AG09309 (cell line): ENCODE measurements around the gene RCSD1.

ENCODE experiments used
- DNase-seq: peaks from one replicate; pipeline ENCODE4 v3.0.0-alpha.2; 2010; ENCODE audit warnings: low read depth
- H3K4me3 ChIP-seq: 2 replicates; pipeline ENCODE4 v1.5.1; 2011; ENCODE audit warnings: mild to moderate bottlenecking, low read depth, low read length, moderate library complexity; ENCODE audit not compliant: control insufficient read depth
- CTCF ChIP-seq: IDR thresholded peaks from 2 replicates; pipeline ENCODE4 v1.5.1; 2011; ENCODE audit warnings: mild to moderate bottlenecking, low read depth, low read length, inconsistent platforms; ENCODE audit not compliant: insufficient read depth, control insufficient read depth; ENCODE audit errors: missing control alignments

Gene RCSD1

GRCh38 chr1:167672831-167673230 lies 42.8 kb downstream of the RCSD1 start:
- no peak for TF ChIP-seq CTCF
- no peak overlapping the region for H3K4me3 ChIP-seq
- no peak for DNase-seq

- no peak for TF ChIP-seq CTCF
- no peak for DNase-seq
- no peak overlapping the region for H3K4me3 ChIP-seq
Measured at GRCh38 chr1:167673265-167673664, 43.2 kb downstream of the RCSD1 start.

- no peak for DNase-seq
- H3K4me3 ChIP-seq = no peak overlapping the region
- no peak for TF ChIP-seq CTCF
Measured at GRCh38 chr1:167674156-167674555, 44.1 kb downstream of the RCSD1 start.

GRCh38 chr1:167675440-167675839 lies 45.4 kb downstream of the RCSD1 start:
- no peak for DNase-seq
- no peak for TF ChIP-seq CTCF
- no peak overlapping the region for H3K4me3 ChIP-seq

GRCh38 chr1:167676205-167676915 lies 46.3 kb downstream of the RCSD1 start:
- TF ChIP-seq CTCF = no peak
- no peak overlapping the region for H3K4me3 ChIP-seq

GRCh38 chr1:167676916-167677848 lies 47.1 kb downstream of the RCSD1 start:
- TF ChIP-seq CTCF = no peak
- no peak overlapping the region for H3K4me3 ChIP-seq
- DNase-seq = no peak

More at GRCh38 chr1:167676205-167676915, 46.3 kb downstream of the RCSD1 start:
- no peak for DNase-seq
